ENCODE measurements around the gene SOX13.
A peak's percentile ranks its signal among the peaks of the same experiment; 100 is the strongest.

SOX13 gene

DNA sequence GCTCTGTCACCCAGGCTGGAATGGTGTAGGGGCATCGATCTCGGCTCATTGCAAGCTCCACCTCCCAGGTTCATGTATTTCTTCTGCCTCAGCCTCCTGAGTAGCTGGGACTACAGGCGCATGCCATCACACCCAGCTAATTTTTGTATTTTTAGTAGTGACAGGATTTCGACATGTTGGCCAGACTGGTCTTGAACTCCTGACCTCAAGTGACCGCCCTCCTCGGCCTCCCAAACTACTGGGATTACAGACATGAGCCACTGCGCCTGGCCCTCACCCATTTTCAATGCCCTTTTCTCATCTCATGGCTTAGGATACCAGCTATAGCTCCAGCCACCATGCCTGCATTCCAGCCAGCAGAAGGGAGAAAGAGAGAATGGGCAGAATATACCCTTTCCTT is 12.9 kb upstream of the SOX13 start:
- Histone ChIP-seq H3K4me1 (ENCODE audit: control insufficient read depth in 2 of 2, insufficient read depth in 2 of 2, low read length in 2 of 2) (no peaks in the 10 kb centered on the region), H3K27me3 (ENCODE audit: control insufficient read depth in 2 of 2, insufficient read depth in 2 of 2, low read length in 2 of 2) (no peaks in the 10 kb centered on the region), H3K36me3 (ENCODE audit: control insufficient read depth in 2 of 2, insufficient read depth in 2 of 2, low read length in 2 of 2) (no peaks in the 10 kb centered on the region), H3K4me3 (ENCODE audit: low read length in 2 of 2) (no peak overlapping the region), H3K9ac (ENCODE audit: low read depth in 1 of 2, low read length in 2 of 2) (no peak overlapping the region), H3K27ac (ENCODE audit: low read depth in 2 of 2, low read length in 2 of 2) (no peak overlapping the region), H3K9me3 (ENCODE audit: control insufficient read depth in 2 of 2, low read length in 2 of 2) (no peaks in the 10 kb centered on the region)

DNA sequence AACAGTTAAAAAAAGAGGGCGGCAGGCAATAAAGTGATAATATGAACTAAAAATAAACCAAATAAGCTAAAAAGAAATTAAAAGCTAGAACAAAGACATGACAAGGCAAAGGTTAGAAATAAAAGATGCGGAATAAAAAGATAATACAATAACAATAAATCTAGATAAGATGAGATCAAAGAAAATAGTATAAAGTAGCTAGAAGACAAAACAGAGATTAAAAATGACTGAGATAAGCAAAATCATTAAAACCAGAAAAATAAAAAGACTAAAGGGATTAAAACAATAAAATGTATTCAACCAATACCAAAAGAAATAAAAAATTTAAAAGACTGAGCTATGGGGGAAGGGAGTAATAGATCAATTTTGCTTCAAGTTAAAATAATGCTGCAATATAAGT is 10.8 kb upstream of the SOX13 start:
- peaks cover 0 to 4% of the 10 kb centered on the region in 2 donors for H3K4me1 ChIP-seq (ENCODE audit: control insufficient read depth in 2 of 2, insufficient read depth in 2 of 2, low read length in 2 of 2)
- no peaks in the 10 kb centered on the region for H3K36me3 ChIP-seq (ENCODE audit: control insufficient read depth in 2 of 2, insufficient read depth in 2 of 2, low read length in 2 of 2)
- no peak overlapping the region for H3K4me3 ChIP-seq (ENCODE audit: low read length in 2 of 2)
- no peak overlapping the region for H3K9ac ChIP-seq (ENCODE audit: low read depth in 1 of 2, low read length in 2 of 2)
- no peak overlapping the region for H3K27ac ChIP-seq (ENCODE audit: low read depth in 2 of 2, low read length in 2 of 2)
- no peaks in the 10 kb centered on the region for H3K9me3 ChIP-seq (ENCODE audit: control insufficient read depth in 2 of 2, low read length in 2 of 2)
- no peaks in the 10 kb centered on the region for H3K27me3 ChIP-seq (ENCODE audit: control insufficient read depth in 2 of 2, insufficient read depth in 2 of 2, low read length in 2 of 2)

DNA sequence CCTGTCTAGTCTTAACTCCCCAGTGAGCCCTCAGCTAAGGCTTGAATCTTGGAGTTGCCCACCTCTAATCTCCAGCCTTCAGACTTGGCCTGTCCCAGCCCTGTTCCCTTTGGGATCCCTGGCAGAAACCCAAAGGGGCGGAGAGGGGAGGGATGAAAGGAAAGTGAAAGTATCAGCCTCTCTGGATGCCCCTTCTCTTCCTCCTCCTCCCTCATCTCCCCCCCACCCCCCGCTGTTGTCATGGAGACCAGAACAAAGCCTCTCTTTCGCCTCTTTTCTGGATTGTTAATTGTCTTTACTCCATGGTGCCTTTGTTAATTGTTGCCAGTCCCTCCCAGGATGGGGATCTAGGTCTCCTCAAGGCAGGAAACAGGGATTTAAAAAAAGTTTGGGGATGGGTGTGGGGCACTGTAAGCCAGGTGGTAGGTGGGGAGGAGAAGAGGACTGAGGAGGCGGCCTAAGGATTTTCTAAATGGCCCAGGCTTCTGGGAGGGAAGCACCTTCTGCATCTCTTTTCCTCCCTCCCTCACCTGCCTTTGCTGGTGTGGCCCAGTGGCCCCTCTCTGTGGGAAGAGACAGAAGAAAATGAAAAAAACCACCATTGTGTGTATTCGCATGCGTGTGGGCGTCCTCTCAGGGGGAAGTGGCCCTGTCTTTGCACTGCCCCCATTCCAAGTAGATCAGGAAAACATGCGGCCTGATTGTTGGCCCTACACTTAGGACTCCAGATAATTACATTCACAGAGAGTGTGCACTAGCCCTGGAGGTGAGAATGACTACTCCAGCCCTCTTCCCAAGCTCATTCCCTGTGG is 7.5 kb upstream of the SOX13 start:
- Histone ChIP-seq H3K4me1 (ENCODE audit: control insufficient read depth in 2 of 2, insufficient read depth in 2 of 2, low read length in 2 of 2) (peaks cover 0 to 4% of the 10 kb centered on the region in 2 donors), H3K9me3 (ENCODE audit: control insufficient read depth in 2 of 2, low read length in 2 of 2) (no peaks in the 10 kb centered on the region), H3K9ac (ENCODE audit: low read depth in 1 of 2, low read length in 2 of 2) (no peak overlapping the region), H3K27ac (ENCODE audit: low read depth in 2 of 2, low read length in 2 of 2) (no peak overlapping the region), H3K4me3 (ENCODE audit: low read length in 2 of 2) (peak overlapping the region in 1 of 2 donors; percentile 20), H3K27me3 (ENCODE audit: control insufficient read depth in 2 of 2, insufficient read depth in 2 of 2, low read length in 2 of 2) (peaks cover 0 to 2% of the 10 kb centered on the region in 2 donors), H3K36me3 (ENCODE audit: control insufficient read depth in 2 of 2, insufficient read depth in 2 of 2, low read length in 2 of 2) (no peaks in the 10 kb centered on the region)

DNA sequence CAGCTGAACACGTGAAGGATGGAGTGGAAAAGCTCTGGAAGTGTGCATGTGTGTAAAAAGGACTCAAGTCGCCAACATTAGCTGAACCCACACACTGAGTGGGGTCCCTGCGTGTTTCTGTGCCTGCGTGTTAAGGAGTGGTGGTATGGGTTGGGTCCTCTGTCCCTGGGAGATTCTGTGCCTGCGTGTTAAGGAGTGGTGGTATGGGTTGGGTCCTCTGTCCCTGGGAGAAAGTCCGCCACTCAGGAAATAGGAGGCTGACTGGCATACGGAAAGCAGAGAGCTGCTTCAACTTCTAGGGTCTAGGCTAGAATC is 7.0 kb upstream of the SOX13 start:
- H3K27me3 ChIP-seq (ENCODE audit: control insufficient read depth in 2 of 2, insufficient read depth in 2 of 2, low read length in 2 of 2), result peaks cover 0 to 2% of the 10 kb centered on the region in 2 donors
- no peaks in the 10 kb centered on the region for H3K9me3 ChIP-seq (ENCODE audit: control insufficient read depth in 2 of 2, low read length in 2 of 2)
- H3K36me3 ChIP-seq (ENCODE audit: control insufficient read depth in 2 of 2, insufficient read depth in 2 of 2, low read length in 2 of 2), result no peaks in the 10 kb centered on the region
- peaks cover 0 to 4% of the 10 kb centered on the region in 2 donors for H3K4me1 ChIP-seq (ENCODE audit: control insufficient read depth in 2 of 2, insufficient read depth in 2 of 2, low read length in 2 of 2)
- H3K27ac ChIP-seq (ENCODE audit: low read depth in 2 of 2, low read length in 2 of 2), result no peak overlapping the region
- H3K4me3 ChIP-seq (ENCODE audit: low read length in 2 of 2), result no peak overlapping the region
- H3K9ac ChIP-seq (ENCODE audit: low read depth in 1 of 2, low read length in 2 of 2), result no peak overlapping the region

DNA sequence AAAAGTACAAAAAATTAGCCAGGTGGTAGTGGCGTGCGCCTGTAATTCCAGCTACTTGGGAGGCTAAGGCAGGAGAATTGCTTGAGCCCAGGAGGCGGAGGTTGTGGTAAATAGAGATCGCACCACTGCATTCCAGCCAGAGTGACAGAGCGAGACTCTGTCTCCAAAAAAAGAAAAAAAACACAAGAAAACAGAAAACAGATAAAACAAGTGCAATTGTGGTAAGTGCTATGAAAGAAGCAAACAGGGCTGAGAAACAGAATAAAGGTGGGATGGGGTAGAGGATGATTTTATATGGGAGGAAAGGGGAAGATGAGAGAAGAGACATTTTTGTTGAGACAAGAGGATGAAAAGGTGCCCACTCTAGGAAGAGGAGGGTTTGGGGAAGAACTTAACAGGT is 5.0 kb upstream of the SOX13 start:
- peaks cover 0 to 5% of the 10 kb centered on the region in 2 donors for H3K27me3 ChIP-seq (ENCODE audit: control insufficient read depth in 2 of 2, insufficient read depth in 2 of 2, low read length in 2 of 2)
- no peaks in the 10 kb centered on the region for H3K36me3 ChIP-seq (ENCODE audit: control insufficient read depth in 2 of 2, insufficient read depth in 2 of 2, low read length in 2 of 2)
- peaks cover 0 to 4% of the 10 kb centered on the region in 2 donors for H3K4me1 ChIP-seq (ENCODE audit: control insufficient read depth in 2 of 2, insufficient read depth in 2 of 2, low read length in 2 of 2)
- H3K4me3 ChIP-seq (ENCODE audit: low read length in 2 of 2), result no peak overlapping the region
- H3K27ac ChIP-seq (ENCODE audit: low read depth in 2 of 2, low read length in 2 of 2), result no peak overlapping the region
- no peaks in the 10 kb centered on the region for H3K9me3 ChIP-seq (ENCODE audit: control insufficient read depth in 2 of 2, low read length in 2 of 2)
- no peak overlapping the region for H3K9ac ChIP-seq (ENCODE audit: low read depth in 1 of 2, low read length in 2 of 2)

DNA sequence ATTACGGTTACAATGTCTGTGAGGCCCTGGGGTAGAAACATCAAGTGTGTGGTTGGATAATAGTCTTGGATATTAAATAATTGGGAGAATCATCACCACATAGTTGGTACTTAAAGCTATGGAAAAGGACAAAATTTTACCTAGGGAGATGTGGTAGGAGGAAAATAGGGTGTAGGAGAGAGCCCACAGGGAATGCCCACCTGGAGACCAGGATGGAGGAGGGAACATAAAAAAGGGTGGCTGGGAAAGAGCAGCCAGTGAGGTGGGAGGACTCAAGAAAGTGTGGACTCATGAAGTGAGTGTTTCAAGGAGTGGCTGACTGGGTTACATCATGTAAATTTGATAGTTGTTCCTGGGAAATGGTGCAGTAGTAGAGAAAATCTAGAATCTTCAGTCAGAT is 3.0 kb upstream of the SOX13 start:
- H3K27ac ChIP-seq (ENCODE audit: low read depth in 2 of 2, low read length in 2 of 2), result no peak overlapping the region
- H3K9me3 ChIP-seq (ENCODE audit: control insufficient read depth in 2 of 2, low read length in 2 of 2), result no peaks in the 10 kb centered on the region
- H3K36me3 ChIP-seq (ENCODE audit: control insufficient read depth in 2 of 2, insufficient read depth in 2 of 2, low read length in 2 of 2), result no peaks in the 10 kb centered on the region
- no peak overlapping the region for H3K9ac ChIP-seq (ENCODE audit: low read depth in 1 of 2, low read length in 2 of 2)
- no peak overlapping the region for H3K4me3 ChIP-seq (ENCODE audit: low read length in 2 of 2)
- peaks cover 2 to 5% of the 10 kb centered on the region in 2 donors for H3K4me1 ChIP-seq (ENCODE audit: control insufficient read depth in 2 of 2, insufficient read depth in 2 of 2, low read length in 2 of 2)
- peaks cover 0 to 6% of the 10 kb centered on the region in 2 donors for H3K27me3 ChIP-seq (ENCODE audit: control insufficient read depth in 2 of 2, insufficient read depth in 2 of 2, low read length in 2 of 2)

DNA sequence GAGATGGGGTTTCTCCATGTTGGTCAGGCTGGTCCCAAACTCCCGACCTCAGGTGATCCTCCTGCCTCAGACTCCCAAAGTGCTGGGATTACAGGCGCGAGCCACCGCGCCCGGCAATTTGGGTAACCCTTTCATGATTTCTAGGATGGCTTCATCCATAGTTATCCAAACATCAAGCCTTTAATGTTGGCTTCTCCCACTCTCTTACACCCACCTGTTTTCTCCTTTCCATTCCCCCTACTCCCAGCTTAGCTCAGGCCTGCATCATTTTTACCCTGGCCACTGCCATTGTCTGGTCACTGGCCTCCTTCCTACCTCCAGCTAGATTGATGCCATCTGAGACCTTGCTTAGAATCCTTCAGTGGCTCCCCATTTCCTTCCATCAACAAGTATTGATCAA is 2.0 kb upstream of the SOX13 start:
- Histone ChIP-seq H3K9ac (ENCODE audit: low read depth in 1 of 2, low read length in 2 of 2) (no peak overlapping the region), H3K36me3 (ENCODE audit: control insufficient read depth in 2 of 2, insufficient read depth in 2 of 2, low read length in 2 of 2) (no peaks in the 10 kb centered on the region), H3K4me3 (ENCODE audit: low read length in 2 of 2) (no peak overlapping the region), H3K9me3 (ENCODE audit: control insufficient read depth in 2 of 2, low read length in 2 of 2) (no peaks in the 10 kb centered on the region), H3K27me3 (ENCODE audit: control insufficient read depth in 2 of 2, insufficient read depth in 2 of 2, low read length in 2 of 2) (peaks cover 0 to 7% of the 10 kb centered on the region in 2 donors), H3K27ac (ENCODE audit: low read depth in 2 of 2, low read length in 2 of 2) (no peak overlapping the region), H3K4me1 (ENCODE audit: control insufficient read depth in 2 of 2, insufficient read depth in 2 of 2, low read length in 2 of 2) (peaks cover 7 to 8% of the 10 kb centered on the region in 2 donors)

DNA sequence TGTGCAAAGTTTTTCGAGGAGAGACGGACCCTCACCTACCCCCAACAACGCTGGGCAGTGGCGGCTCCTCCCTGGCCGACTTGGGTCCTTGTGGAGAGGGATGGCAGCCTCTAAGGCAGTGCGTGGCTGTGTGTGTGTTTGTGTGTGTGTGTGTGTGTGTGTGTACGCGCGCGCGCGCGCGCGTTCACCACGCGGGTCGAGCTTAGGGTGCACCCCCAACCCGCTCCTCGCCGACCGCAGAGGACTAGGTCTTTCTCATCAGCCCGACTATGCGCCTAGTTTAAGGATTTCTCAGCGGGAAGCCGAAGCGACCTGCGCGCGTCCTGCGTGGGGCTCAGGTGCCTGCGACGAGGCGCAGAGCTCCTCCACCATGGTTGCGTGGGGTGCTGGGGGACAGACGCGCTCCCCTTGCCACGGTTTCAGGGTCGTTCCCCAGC is 940 bp downstream of the SOX13 start:
- H3K9me3 ChIP-seq (ENCODE audit: control insufficient read depth in 2 of 2, low read length in 2 of 2), result no peaks in the 10 kb centered on the region
- H3K36me3 ChIP-seq (ENCODE audit: control insufficient read depth in 2 of 2, insufficient read depth in 2 of 2, low read length in 2 of 2), result no peaks in the 10 kb centered on the region
- H3K27ac ChIP-seq (ENCODE audit: low read depth in 2 of 2, low read length in 2 of 2), result peak overlapping the region; percentile 89 to 97
- peaks cover 7 to 20% of the 10 kb centered on the region in 2 donors for H3K4me1 ChIP-seq (ENCODE audit: control insufficient read depth in 2 of 2, insufficient read depth in 2 of 2, low read length in 2 of 2)
- peak overlapping the region; percentile 82 to 100 for H3K4me3 ChIP-seq (ENCODE audit: low read length in 2 of 2)
- peak overlapping the region; percentile 68 to 73 for H3K9ac ChIP-seq (ENCODE audit: low read depth in 1 of 2, low read length in 2 of 2)
- H3K27me3 ChIP-seq (ENCODE audit: control insufficient read depth in 2 of 2, insufficient read depth in 2 of 2, low read length in 2 of 2), result peaks cover 0 to 7% of the 10 kb centered on the region in 2 donors

DNA sequence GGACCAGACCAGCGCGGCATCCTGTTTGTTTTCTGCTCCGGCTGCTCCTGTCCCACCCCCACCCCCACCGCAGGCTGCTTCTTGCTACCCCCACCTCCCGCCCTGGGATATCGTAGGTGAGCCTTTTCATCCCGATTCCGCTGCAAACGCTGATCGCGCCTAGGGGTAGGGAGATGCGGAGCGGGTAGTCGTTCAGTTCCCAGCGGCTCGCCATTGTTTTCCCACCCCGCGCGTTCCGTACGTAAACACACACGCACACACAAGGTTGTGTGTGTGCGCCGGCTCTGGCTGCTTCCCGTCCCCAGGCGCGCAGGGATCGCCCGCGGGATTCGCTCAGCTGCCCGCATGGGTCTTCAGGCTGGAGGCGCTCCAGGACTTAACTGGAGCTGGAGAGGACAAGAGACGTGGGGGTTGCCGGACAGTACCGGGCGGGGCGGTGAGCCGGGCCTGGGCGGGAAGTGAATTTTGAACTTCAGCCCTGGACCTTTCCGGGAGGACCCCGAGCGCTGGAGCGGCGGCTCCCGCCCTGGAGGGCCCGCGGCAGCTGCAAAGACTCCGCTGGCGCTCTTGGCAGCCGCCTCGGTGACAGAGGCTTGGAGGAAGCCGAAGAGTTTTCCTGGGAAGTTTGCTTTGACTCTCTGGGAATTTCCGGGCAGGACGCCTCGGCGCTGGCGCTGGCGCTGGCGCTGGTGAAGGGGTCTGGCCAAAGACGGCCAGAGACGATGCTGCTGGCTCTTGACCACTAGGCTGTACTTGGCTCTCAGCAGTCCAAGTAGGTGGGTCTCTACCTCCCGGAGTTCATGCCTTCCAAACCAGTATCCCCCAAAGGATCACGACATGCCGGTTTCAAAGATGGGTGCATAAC is 1.6 kb downstream of the SOX13 start:
- H3K4me1 ChIP-seq (ENCODE audit: control insufficient read depth in 2 of 2, insufficient read depth in 2 of 2, low read length in 2 of 2), result peaks cover 8 to 20% of the 10 kb centered on the region in 2 donors

DNA sequence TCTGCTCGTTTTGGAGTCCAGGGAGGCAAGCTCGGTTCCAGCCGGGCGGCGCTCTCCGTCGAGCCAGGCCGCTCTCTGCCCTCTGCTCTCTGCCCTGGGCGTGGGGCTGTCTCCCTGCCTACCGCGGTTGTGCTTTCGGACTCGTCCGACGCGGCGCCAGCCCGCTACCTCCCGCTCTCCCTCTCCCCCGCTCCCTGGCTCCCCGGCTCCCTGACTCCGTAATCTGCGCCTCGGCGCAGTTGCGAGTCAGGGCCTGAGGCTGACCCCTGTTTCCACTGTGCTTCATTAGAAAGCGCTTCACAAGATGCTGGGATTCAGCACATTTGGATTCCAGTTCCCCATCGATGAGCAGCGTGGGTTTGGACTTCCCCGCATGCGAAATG is 2.2 kb downstream of the SOX13 start:
- peak overlapping the region; percentile 82 to 100 for H3K4me3 ChIP-seq (ENCODE audit: low read length in 2 of 2)
- no peaks in the 10 kb centered on the region for H3K9me3 ChIP-seq (ENCODE audit: control insufficient read depth in 2 of 2, low read length in 2 of 2)
- no peaks in the 10 kb centered on the region for H3K36me3 ChIP-seq (ENCODE audit: control insufficient read depth in 2 of 2, insufficient read depth in 2 of 2, low read length in 2 of 2)
- peak overlapping the region; percentile 72 to 73 for H3K9ac ChIP-seq (ENCODE audit: low read depth in 1 of 2, low read length in 2 of 2)
- H3K4me1 ChIP-seq (ENCODE audit: control insufficient read depth in 2 of 2, insufficient read depth in 2 of 2, low read length in 2 of 2), result peaks cover 14 to 27% of the 10 kb centered on the region in 2 donors
- peaks cover 0 to 5% of the 10 kb centered on the region in 2 donors for H3K27me3 ChIP-seq (ENCODE audit: control insufficient read depth in 2 of 2, insufficient read depth in 2 of 2, low read length in 2 of 2)
- peak overlapping the region; percentile 89 to 97 for H3K27ac ChIP-seq (ENCODE audit: low read depth in 2 of 2, low read length in 2 of 2)

More for the DNA sequence above, 1.6 kb downstream of the SOX13 start:
- Histone ChIP-seq H3K27me3 (ENCODE audit: control insufficient read depth in 2 of 2, insufficient read depth in 2 of 2, low read length in 2 of 2) (peaks cover 0 to 7% of the 10 kb centered on the region in 2 donors), H3K9me3 (ENCODE audit: control insufficient read depth in 2 of 2, low read length in 2 of 2) (no peaks in the 10 kb centered on the region), H3K27ac (ENCODE audit: low read depth in 2 of 2, low read length in 2 of 2) (peak overlapping the region; percentile 89 to 97), H3K36me3 (ENCODE audit: control insufficient read depth in 2 of 2, insufficient read depth in 2 of 2, low read length in 2 of 2) (no peaks in the 10 kb centered on the region), H3K9ac (ENCODE audit: low read depth in 1 of 2, low read length in 2 of 2) (peak overlapping the region; percentile 72 to 73), H3K4me3 (ENCODE audit: low read length in 2 of 2) (peak overlapping the region; percentile 82 to 100)

All from mucosa of rectum (tissue), 2 donors.